ENCODE measurements around the gene ACOX1.
A peak's percentile ranks its signal among the peaks of the same experiment; 100 is the strongest.

The ACOX1 gene

DNA sequence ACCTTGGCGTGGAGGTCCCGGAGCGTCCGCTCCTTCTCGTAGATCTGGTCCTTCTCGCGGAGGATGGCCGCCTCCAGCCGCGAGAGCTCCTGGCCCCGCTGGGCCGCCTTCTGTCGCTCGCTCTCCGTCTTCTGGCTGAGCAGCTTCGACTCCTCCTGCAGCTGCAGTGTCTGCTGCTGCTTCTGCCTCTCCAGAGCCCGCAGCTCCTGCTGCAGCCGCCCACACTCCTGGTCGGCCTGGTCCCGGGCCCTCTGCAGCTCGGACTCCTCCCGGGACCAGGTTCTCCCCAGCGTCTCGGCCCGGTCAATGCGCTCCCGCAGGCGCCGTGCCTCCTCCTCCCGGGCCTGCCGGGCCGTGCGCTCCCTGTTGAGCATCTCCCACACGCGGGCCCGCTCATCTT, 29.2 kb upstream of the ACOX1 start:
- DNase-seq, result peak; percentile 4

DNA sequence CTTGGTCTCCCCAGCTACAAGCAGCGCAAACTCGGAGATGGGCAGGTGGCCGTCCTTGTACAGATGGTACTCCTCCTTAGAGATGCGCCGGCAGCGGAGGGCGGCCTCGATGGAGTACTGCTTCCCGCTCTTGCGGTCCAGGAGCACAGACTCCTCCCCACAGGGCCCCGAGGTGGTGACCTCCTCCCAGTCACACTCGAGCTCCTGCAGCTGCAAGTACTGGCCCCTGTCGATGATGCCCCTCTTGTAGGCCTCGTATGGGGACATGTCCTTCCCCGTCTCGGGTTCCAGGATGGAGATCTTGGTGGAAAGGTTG, 28.8 kb upstream of the ACOX1 start:
- peak; percentile 5 for DNase-seq

DNA sequence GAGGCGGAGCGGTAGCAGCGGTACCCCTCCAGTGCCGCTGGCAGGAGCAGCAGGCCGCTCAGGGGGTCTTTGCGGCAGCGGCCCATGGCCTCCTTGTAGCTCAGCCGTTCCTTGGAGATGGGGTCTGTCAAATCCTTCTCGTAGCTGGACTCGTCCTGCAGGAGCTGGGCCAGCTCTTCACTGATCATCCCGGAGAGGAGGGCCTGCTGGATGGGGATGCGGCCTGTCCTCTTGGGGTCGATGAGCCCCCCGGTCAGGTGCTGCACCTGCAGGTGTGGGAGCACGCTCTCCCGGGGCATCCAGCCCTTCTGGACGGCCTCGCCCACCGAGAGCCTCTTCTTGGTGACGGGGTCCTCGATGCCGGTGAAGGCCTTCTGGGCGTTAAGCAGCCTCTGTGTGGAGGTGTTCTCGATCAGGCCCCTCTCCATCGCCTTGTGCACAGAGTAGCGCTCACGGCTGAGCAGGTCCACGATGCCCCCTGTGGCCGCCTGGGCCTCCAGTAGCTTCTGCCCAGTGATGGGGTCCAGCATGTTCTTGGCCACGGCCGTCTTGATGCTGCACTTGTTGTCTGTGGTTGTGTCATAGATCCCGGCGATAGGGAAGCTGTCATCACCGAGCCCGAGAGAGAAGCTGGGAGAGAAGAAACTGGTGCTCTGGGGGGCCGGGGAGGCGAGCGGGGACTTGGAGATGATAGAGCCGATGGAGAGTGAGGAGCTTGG, 28.3 kb upstream of the ACOX1 start:
- DNase-seq, result no peak

DNA sequence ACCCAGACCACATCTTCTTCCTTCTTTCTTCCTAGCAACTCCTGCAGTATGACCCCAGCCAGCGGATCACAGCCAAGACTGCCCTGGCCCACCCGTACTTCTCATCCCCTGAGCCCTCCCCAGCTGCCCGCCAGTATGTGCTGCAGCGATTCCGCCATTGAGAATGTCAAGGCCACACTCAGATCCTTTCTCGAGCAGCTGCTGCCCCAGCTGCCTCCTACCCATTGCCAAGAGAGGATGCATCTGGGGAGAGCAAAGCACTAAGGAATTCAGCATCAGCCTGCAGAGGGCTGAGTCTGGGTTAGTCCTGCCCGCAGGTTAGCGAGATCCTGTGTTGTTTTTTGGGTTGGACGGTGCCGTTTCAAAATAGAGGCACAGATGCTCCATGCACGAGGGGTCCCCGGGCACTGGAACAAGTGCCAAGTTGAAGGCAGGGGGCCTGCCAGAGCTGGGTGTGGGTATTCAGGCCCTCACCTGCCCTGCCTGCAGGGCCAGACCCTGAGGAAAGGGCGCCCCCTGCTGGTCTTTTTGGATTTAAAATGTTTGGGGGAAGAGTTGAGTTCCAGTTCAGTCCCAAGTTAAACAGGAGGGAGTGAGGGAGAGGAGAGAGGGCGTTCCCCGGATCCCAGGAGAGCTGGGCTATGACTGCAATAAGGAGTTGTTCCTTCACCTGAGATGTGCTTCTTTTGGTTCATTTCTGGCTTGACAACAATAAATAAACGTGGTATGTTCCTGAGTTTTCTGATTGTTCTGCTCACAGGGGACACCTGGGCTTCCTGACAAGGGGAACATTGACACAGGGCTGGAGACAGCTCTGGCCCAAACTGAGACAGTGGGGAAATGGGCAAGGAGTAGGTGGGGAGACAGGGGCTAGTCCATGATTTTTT, 26.5 kb upstream of the ACOX1 start:
- peak; percentile 82 for DNase-seq

DNA sequence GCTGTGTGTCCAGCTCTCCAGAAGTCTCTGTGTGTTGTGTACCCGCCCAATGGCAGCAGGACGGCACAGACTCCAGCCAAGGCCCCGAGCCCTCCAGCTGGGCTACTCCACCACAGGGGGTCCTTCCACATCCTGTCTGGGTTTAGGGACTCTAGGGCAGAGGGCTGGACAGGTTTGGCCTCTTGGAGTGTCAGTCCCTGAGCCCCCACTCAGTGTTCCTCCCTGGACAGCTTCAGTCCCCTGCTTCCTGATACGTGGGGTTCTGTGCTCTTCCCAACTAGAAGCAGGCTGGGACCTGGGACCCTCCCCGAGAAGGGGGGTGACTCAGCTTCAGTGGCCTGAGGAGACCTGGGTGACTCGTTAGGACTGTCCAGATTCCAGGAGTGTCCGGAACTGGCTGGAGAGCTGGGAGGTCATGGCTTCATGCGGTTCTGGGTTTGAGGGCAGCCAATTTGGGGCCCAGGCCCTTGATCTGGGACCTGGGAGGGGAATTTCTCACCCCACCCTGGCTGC, 25.8 kb upstream of the ACOX1 start:
- DNase-seq, result no peak

DNA sequence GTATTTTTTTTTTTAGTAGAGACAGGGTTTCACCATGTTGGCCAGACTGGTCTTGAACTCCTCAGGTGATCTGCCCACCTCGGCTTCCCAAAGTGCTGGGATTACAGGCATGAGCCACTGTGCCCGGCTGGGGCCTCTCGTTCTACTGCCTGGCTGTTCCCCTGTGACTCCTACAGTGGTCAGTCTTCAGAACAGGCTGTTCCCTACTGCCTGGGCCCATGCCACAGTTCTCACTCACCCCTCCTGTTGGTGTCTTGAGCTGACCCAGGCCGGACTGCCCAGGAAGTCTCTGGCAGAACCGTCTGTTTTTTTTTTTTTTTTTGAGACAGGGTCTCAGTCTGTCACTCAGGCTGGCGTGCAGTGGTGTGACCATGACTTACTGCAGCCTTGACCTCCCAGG, 24.9 kb upstream of the ACOX1 start:
- no peak for DNase-seq

DNA sequence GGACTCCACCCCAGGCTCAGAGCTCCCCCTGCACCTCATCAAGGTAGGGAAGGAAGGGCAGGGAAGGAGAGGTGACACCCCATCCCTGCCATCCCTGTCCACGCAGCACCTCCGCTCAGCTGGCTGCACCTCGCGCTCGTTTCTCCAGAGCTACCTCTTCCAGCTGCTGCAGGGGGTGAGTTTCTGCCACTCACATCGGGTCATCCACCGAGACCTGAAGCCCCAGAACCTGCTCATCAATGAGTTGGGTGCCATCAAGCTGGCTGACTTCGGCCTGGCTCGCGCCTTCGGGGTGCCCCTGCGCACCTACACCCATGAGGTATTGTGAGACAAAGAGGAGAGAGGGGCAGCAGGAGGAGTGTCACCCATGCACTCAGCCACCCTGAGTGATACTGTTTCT, 23.1 kb upstream of the ACOX1 start:
- DNase-seq, result no peak

DNA sequence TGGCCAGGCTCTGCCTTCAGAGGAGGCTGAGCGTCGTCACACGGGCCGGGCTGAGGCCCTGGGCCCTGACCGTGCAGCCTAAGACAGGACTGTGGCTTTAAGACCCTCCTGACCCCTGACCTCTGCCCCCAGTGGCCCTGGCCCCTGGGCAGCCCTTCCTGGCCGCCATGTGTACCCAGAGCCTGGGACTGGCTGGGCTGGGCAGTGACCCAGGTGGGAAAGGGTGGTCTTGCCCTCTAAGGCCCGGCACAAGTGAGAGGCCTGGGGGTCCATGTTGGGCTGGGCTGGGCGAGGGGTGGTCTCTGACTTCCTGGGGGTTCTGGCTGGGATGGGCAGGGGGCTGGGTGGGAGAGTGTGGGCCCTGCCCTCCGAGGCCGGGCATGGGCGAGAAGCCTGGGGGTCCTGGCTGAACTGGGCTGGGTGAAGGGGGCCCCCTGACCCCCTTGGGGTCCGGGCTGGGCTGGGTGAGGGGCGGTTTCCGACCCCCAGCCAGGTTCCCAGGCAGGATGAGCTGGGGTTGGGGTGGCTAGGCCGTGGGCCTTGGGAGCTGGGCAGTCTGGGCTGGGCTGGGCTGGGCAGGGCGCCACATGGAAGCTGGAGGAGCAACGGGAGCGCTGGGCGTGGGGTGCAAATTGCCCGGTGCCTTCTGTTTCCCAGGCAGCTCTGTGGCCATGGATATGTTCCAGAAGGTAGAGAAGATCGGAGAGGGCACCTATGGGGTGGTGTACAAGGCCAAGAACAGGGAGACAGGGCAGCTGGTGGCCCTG, 22.0 kb upstream of the ACOX1 start, which contains the start of gene CDK3:
TSS of gene CDK3 (plus strand) at position 101 of the 767 bp plus-strand sequence. CDS start at position 672, 571 bp downstream.
- no peak for DNase-seq

DNA sequence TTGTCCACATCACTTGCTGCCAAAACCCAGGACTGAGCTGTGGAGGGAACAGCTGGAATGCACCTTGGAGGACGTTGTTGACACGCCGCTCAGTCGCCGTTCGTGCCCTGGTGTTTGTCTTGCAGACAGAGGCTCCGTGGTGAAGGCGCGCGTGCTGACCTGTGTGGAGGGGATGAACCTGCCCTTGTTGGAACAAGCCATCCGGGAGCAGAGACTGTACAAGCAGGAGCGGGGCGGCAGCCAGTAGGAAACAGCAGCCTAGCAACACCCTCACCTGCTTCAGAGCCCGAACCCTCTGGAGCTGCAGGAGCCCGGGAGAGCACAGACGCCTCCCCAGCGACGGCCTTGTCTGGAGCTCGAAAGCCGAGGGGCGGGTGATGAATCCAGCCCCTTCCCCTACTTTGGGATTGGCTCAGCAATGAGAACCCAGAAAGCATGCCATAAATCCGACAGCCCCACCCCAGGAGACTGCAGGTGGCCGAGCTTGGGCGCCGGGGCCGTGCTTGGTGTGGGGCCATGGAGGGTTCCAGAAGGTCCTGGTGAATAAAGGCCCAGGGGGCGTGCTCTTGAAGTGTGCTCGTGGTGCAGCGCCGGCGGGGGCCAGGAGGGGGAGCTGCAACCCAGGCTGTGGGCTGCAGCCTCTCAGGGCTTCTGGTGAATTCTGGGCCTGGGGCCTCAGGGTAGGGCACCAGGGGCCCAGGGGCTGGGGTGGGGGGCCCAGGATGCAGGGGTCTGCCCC, 21.2 kb upstream of the ACOX1 start:
- peak; percentile 88 for DNase-seq

DNA sequence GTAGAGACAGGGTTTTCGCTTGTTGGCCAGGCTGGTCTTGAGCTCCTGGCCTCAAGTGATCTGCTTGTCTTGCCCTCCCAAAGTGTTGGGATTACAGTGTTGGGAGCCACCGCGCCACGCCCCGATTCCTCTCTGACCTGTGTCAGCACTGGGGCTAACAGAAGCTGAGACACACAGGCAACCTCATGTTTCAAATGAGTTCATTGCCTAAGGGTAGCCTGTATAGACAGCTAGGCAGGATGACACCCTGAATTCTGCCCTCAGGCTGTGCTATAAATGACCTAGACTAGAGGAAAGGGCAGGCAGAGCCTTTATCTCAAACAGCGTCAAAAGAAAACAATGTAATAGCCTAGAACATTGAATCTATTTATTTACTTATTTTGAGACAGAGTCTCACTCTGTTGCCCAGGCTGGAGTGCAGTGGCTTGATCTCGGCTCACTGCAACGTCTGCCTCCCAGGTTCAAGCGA, 19.4 kb upstream of the ACOX1 start:
- no peak for DNase-seq

DNA sequence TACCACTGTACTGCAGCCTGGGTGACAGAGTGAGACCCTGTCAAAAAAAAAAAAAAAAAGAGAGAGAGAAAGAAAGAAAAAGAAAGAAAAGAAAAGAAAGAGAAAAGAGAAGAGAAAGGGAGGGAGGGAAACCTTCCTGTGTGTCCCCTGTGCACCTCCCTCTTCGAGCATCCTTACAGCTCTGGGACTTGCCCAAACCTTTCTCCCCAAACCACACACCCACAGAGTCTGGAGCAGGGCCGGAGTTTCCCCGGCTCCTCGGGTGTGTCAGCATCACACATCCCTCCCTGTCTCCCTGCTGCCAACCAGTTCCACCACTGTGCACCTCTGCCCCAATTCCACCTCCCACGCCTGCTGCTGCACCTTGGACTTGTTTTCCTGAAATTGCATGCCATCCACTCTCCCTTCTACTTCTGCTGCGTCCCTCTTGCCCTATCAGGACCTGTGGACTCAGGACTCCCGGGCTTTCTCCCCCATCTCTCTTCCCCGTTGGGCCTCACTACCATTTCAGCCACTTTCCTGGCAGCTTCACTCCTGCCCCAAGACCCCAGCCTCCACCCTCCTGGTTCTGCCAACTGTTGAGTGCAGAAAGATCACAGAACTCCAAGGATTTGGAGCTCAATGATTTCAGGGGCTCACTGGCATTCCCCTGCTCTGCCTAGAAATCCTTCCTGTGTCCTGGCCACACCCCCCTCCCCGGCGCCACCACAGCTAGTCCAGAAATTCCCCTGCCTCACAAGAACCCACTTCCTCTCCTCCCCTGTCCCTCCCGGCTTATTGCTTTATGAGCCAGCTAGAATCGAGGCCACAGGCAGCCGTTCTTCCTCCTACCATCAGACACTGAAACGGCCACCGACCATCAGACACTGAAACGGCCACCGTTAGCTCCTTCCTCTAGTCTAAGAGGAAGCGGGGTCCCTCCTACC, 18.0 kb upstream of the ACOX1 start:
- no peak for DNase-seq

DNA sequence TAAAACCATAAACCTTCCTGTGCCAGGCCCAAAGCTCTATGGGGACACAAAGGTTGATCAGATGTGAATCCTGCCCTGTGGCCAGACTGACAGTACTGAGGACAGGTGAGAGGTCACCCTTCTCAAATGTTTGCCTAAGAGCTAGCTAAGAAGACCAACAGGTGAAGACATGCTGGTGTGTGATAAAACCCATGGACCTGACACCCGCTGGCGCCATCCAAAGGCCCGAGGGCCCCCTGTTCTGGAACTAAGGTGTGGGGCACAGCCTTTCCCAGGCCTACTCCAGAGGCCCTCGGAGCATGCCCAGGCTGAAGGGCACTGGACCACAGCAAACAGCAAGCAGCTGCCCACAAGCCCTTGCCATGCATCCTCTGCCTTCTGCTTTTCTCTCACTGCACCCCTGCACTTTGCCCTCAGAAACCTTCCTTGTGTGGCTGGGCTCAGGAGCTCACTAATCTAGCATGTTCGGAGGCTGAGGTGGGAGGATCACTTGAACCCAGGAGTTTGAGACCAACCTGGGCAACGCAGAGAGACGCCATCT, 16.5 kb upstream of the ACOX1 start:
- no peak for DNase-seq

DNA sequence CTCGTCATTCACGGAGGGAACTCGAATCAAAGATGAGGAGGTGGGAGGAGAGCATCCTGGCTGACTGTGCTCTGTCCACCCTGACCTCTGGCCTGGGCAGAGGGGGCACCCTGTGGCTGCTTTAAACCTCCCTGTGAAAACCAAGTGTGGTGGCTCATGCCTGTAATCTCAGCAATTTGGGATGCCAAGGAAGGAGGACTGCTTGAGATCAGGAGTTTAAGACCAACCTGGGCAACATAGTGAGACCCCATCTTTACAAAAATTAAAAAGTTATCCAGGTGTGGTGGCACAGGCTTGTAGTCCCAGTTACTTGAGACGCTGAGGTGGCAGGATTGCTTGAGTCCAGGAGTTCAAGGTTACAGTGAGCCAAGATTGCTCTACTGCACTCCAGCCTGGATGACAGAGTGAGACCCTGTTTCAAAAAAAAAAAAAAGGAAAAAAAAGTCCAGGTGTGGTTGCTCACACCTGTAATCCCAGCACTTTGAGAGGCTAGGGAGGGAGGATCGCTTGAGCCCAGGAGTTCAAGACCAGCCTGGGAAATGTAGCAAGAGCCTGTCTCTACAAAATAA, 15.9 kb upstream of the ACOX1 start:
- DNase-seq, result no peak

DNA sequence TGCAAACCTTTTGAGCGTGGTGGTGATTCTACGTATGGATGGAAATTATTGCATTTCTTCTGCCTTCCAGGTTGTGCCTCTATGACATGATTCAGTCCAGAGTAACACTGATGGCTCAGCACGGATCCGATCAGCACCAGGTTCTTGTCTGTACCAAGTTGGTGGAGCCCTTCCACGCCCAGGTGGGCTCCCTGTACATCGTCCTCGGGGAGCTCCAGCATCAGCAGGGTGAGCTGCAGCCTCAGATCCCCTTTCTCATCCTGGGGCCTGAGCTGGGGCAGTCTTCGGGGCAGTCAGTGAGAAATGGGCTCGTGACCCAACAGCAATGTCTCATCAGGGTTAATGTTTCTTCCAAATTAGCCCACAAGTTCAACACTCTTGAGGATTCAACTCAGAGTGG, 12.4 kb upstream of the ACOX1 start:
- DNase-seq, result no peak

DNA sequence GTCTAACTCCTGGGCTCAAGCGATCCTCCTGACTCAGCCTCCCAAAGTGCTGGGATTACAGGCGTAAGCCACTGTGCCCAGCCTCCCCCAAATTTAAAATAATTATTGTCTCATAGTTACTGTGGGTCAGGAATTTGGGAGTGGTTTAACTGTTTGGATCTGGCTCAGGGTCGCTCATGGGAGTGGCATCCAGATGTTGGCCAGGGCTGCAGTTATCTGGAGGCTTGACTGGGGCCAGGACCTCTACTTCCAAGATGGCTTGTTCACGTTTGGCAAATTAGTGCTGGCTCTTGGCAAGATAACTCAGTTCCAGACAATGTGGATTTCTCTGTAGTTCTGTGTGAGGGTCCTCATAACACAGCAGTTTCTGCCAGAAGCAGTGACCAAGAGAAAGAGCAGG, 8.1 kb upstream of the ACOX1 start:
- no peak for DNase-seq

DNA sequence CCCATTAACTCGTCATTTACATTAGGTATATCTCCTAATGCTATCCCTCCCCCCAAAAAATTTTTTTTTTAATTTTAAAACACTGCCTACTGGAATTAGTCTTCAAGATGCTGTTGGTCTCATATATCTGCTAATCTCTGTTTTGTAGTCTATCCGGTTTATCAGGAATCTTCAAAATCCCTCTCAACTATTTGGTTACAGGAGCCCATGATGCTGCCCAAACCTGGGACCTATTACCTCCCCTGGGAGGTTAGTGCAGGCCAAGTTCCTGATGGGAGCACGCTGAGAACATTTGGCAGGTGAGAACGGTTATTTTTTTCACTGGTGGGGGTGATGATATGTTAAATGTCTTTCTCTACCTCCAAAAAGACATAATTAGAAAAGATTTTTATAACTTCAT, 7.0 kb upstream of the ACOX1 start:
- DNase-seq, result no peak

DNA sequence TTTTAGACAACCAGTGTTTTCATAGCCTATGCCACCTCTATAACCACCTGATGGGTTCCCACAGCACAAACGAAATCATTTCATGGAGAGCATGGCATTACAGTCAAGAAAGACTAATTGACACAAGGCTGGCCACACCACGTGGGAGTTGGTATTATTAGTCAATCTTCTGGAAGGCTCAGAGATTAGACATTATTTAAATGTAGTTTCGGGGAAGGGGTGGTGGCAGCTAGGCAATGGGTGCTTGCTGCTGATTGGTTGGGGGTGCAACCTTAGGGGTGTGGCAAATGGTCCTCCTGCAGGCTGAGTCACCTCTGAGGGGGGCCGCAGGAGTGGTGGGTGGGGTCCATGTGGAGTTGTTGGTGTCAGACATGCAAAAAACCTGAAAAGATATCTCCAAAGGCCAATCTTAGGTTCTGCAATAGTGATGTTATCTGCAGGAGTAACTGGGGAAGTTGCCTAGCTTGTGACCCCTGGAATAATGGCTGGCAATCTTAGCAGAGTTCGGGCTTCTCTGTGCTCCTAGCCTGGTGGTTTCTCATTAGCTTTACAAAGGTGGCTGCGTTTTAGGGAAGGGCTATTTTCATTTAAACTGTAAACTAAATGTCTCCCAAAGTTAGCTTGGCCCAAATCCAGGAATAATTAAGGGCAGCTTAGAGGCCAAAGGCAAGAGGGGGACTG, 4.7 kb upstream of the ACOX1 start:
- no peak for DNase-seq

DNA sequence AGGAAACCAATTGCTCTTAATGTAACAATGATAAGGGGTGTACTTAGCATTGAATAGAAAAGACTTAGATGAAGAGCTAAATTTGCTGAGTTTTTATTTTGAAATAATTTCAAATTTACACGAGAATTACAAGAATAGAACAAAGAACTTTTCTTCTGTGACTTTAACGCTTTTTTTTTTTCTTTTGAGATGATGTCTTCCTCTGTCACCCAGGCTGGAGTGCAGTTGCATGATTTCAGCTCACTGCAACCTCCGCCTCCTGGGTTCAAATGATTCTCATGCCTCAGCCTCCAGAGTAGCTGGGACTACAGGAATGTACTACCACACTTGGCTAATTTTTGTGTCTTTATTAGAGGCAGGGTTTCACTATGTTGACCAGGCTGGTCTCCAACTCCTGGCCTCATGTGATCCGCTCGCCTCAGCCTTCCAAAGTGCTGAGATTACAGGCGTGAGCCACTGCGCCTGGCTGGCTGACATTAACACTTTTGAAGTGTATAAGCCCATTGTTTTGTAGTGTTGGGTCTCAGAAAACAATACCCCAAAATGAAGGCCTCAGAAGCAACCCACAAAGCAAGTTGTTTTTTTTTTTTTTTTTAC, 2.2 kb upstream of the ACOX1 start:
- no peak for DNase-seq

DNA sequence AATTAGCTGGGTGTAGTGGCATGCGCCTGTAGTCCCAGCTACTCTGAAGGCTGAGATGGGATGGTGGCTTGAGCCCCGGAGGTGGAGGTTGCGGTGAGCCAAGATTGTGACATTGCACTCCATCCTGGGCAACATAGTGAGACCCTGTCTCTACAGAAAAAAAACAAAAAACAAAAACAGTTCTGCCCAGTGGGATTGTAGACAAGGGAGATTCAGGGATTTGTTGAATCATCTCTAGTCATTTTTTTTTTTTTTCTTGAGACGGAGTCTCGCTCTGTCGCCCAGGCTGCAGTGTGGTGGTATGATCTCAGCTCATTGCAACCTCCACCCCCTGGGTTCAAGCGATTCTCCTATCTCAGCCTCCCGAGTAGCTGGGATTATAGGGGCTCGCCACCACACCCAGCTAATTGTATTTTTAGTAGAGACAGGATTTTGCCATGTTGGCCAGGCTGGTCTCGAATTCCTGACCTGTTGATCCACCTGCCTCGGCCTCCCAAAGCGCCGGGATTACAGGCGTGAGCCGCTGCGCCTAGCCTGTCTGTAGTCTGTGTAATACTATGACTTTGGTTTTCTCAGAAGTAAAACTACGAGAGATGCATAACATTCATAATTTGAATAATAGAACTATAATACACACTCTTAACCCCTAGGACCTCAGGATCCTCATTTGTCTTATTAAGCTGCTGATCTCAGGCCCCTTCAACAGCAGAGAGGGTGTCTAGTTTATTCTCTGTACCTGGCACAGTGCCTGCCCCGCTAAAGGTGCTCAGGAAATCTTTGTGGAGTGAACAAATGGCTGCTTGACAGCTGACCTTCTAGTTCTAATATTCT, 1.4 kb upstream of the ACOX1 start:
- DNase-seq, result no peak

Data from 8988T (cell line).